HuH-7.5 (cell line): ENCODE results near the gene CPE.
"Not testable (repeated sequence)": the region's sequence is repeated elsewhere in the genome, so short reads cannot be mapped to it uniquely, and the experiment has no call there.

Source experiments
- DNase-seq: peaks from one replicate; pipeline ENCODE4 v3.0.0; 2011; ENCODE audit warnings: low spot score

Gene CPE

GRCh38 chr4:165378745-165379677 is at the start of gene CPE:
Gene CPE, plus strand, starts transcription at chr4:165379008. Its CDS starts 214 bp downstream, at chr4:165379222.
- DNase-seq, result peak; percentile 65

- no peak for DNase-seq
These were observed 48.7 kb upstream of the CPE start for GRCh38 chr4:165330071-165330470.

GRCh38 chr4:165330666-165331065 is 48.1 kb upstream of the CPE start:
- DNase-seq, result no peak

- no peak for DNase-seq
These were observed 47.4 kb upstream of the CPE start for GRCh38 chr4:165331359-165331758.

- no peak for DNase-seq
These were observed 47.0 kb upstream of the CPE start for GRCh38 chr4:165331823-165332222.

GRCh38 chr4:165332502-165332901 is 46.3 kb upstream of the CPE start:
- no peak for DNase-seq

GRCh38 chr4:165335163-165335703 is 43.6 kb upstream of the CPE start:
- no peak for DNase-seq

GRCh38 chr4:165336743-165337142 is 42.1 kb upstream of the CPE start:
- DNase-seq, result no peak

- not testable (repeated sequence) for DNase-seq
These were observed 36.5 kb upstream of the CPE start for GRCh38 chr4:165342340-165342739.

- DNase-seq, result no peak
These were observed 35.2 kb upstream of the CPE start for GRCh38 chr4:165343353-165344191.

- no peak for DNase-seq
These were observed 33.0 kb upstream of the CPE start for GRCh38 chr4:165345666-165346417.

- DNase-seq, result no peak
These were observed 30.9 kb upstream of the CPE start for GRCh38 chr4:165347647-165348569.

GRCh38 chr4:165351359-165352130 is 27.3 kb upstream of the CPE start:
- DNase-seq, result no peak

- DNase-seq, result no peak
These were observed 22.9 kb upstream of the CPE start for GRCh38 chr4:165355900-165356300.

GRCh38 chr4:165359506-165359905 is 19.3 kb upstream of the CPE start:
- no peak for DNase-seq

GRCh38 chr4:165360041-165360695 is 18.6 kb upstream of the CPE start:
- no peak for DNase-seq

- DNase-seq, result no peak
These were observed 17.7 kb upstream of the CPE start for GRCh38 chr4:165360985-165361670.

- no peak for DNase-seq
These were observed 17.0 kb upstream of the CPE start for GRCh38 chr4:165361810-165362209.
